Kidney (tissue), 14 donors: ENCODE results near the gene APOL1. TPM values are rescaled to one million over a fixed set of nuclear protein-coding genes. Genes with fewer than 3 reads are reported as not detected.
A peak's percentile ranks its signal among the peaks of the same experiment; 100 is the strongest.

Source experiments
- DNase-seq, 5 donors: peaks; one replicate each; pipeline ENCODE4 v3.0.0-alpha.2; 2013 to 2020
- FAIRE-seq: peaks from 2 replicates; lab custom pipeline; 2012; peaks lifted over from hg19 to GRCh38; lab: Jason Lieb, UNC
- H3K27ac ChIP-seq, 2 donors: one replicate each; pipeline ENCODE4 v1.7.0; 2013; ENCODE audit warnings: low read depth in 2 of 2, low read length in 2 of 2, inconsistent platforms in 1 of 2
- H3K27me3 ChIP-seq: one replicate; pipeline ENCODE4 v1.7.1; 2013; ENCODE audit warnings: low read length, inconsistent platforms; ENCODE audit not compliant: control insufficient read depth, insufficient read depth
- H3K36me3 ChIP-seq, 3 donors: one replicate each; pipeline versions ENCODE4 v1.7.0 to v1.7.1; 2013; ENCODE audit warnings: low read length in 3 of 3, control low read depth in 1 of 3, inconsistent platforms in 1 of 3; ENCODE audit not compliant: insufficient read depth in 3 of 3, control insufficient read depth in 2 of 3
- H3K4me1 ChIP-seq, 3 donors: one replicate each; pipeline versions ENCODE4 v1.7.0 to v1.7.1; 2013; ENCODE audit warnings: low read length in 3 of 3, inconsistent platforms in 1 of 3, low read depth in 1 of 3; ENCODE audit not compliant: control insufficient read depth in 2 of 3, insufficient read depth in 2 of 3
- H3K4me3 ChIP-seq, 3 donors: one replicate each; pipeline versions ENCODE4 v1.7.0 to v1.8.1; 2013; ENCODE audit warnings: low read length in 3 of 3, control low read depth in 1 of 3, inconsistent platforms in 1 of 3
- H3K9ac ChIP-seq, 3 donors: one replicate each; pipeline versions ENCODE4 v1.7.0 to v1.7.1; 2013; ENCODE audit warnings: low read length in 3 of 3, control low read depth in 1 of 3, inconsistent platforms in 1 of 3
- H3K9me3 ChIP-seq, 3 donors: one replicate each; pipeline versions ENCODE4 v1.7.0 to v1.7.1; 2013; ENCODE audit warnings: low read length in 3 of 3, control low read depth in 1 of 3, inconsistent platforms in 1 of 3; ENCODE audit not compliant: control insufficient read depth in 2 of 3, insufficient read depth in 1 of 3
- intact Hi-C: fragments of 100-400 bp; cut with DNase I; formaldehyde crosslinking; loops from one replicate; pipeline ENCODE4 v1.11.1; 2022
- polyA plus RNA-seq: library from polyadenylated mRNA; stranded (reverse); fragments of 350-450 nt; fragmentation: Illumina TruSeq; extraction: RNeasy Lipid Tissue Mini Kit (QIAGEN cat#74804); gene quantifications from one replicate; pipeline ENCODE4 v1.2.3, GENCODE V29; 2014; ENCODE audit warnings: low read depth, low replicate concordance; ENCODE audit not compliant: insufficient read depth
- total RNA-seq: library from RNA; stranded (reverse); fragmentation: NEBNext Ultra II Directional; extraction: Animal tissue kit (Norgen Biotek cat#: 25700); gene quantifications from one replicate; pipeline ENCODE4 v1.2.1, GENCODE V29; 2021
- TF ChIP-seq, protein P1 (sequence below): IDR thresholded peaks from 3 replicates; pipeline ENCODE4 v1.5.1; 2012; ENCODE audit warnings: mild to moderate bottlenecking, moderate library complexity, borderline replicate concordance; ENCODE audit not compliant: insufficient read depth; ENCODE audit errors: extremely low read depth
- donor health status: control.
- donor health status: control.
- donor health status: control.
- donor health status: control.
- donor health status: control.
- donor health status: DM: yes; HTN: yes; CAD: no.
- donor health status: Normal renal cell carcinoma (clear cell type).

The APOL1 gene
- total and polyA plus RNA-seq, 2 donors from 2014 or later, result 51.8 to 160 TPM

DNA sequence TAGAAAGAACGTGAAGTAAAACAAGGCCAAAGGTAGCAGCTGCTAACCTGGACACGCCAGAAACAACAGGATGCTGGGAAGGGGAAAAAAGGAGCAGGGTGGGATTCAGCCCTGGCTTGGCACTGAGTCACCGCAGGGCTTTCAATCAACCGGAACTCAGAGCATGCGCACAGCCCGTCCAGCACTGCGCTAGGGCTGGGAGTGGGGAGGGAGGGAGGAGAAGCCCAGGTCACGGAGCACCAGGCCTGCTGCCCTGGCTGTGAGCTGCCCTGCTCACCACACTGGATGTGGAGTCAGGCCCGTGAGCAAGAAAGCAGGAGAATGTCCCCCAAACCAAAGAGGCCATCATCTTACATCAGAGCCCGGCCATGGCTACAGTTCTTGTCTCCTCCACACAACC, 51.5 kb downstream of the APOL1 start:
- TF ChIP-seq, protein P1, sequence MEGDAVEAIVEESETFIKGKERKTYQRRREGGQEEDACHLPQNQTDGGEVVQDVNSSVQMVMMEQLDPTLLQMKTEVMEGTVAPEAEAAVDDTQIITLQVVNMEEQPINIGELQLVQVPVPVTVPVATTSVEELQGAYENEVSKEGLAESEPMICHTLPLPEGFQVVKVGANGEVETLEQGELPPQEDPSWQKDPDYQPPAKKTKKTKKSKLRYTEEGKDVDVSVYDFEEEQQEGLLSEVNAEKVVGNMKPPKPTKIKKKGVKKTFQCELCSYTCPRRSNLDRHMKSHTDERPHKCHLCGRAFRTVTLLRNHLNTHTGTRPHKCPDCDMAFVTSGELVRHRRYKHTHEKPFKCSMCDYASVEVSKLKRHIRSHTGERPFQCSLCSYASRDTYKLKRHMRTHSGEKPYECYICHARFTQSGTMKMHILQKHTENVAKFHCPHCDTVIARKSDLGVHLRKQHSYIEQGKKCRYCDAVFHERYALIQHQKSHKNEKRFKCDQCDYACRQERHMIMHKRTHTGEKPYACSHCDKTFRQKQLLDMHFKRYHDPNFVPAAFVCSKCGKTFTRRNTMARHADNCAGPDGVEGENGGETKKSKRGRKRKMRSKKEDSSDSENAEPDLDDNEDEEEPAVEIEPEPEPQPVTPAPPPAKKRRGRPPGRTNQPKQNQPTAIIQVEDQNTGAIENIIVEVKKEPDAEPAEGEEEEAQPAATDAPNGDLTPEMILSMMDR, result no peak
- H3K4me3 ChIP-seq, result no peak overlapping the region
- no peak overlapping the region for H3K9ac ChIP-seq
- no peak overlapping the region for H3K27ac ChIP-seq
- intact Hi-C loops, result loop anchor here (10.0 kb wide), 1 partner anchor 170 kb away; no protein-coding TSS in a partner anchor
- H3K4me1 ChIP-seq, result no peaks in the 10 kb centered on the region
- DNase-seq (peak in 1 of 5 donors; percentile 77), FAIRE-seq (no peak)
- H3K27me3 ChIP-seq, result no peaks in the 10 kb centered on the region
- H3K36me3 ChIP-seq, result peaks cover 12 to 94% (median 74%) of the 10 kb centered on the region in 3 donors
- no peaks in the 10 kb centered on the region for H3K9me3 ChIP-seq

DNA sequence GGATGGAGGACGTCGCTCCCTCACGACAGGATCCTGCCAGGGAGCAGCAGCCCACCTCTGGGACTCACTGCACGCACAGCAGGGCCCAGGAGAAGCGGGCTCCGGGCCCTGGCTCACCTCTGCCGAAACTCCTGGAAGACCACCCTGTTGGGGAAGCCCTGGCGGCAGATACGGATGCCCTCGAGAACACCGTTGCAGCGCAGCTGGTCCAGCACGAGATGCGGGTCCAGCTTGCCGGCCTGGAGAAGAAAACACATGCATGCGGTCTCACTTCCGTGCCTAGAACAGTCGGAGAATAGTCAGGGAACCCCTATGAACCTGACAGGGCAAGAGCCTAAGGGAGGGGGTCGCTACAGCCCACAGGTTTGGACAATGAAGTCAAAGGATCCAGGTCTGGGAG, 52.9 kb downstream of the APOL1 start:
- Histone ChIP-seq H3K4me3 (no peak overlapping the region), H3K27me3 (no peaks in the 10 kb centered on the region), H3K4me1 (no peaks in the 10 kb centered on the region), H3K9me3 (no peaks in the 10 kb centered on the region), H3K9ac (no peak overlapping the region), H3K36me3 (peaks cover 11 to 89% (median 67%) of the 10 kb centered on the region in 3 donors), H3K27ac (no peak overlapping the region)
- FAIRE-seq (no peak), DNase-seq (no peak)
- TF ChIP-seq, protein P1, result no peak
- intact Hi-C loops, result loop anchor here (10.0 kb wide), 1 partner anchor 169 kb away; no protein-coding TSS in a partner anchor

DNA sequence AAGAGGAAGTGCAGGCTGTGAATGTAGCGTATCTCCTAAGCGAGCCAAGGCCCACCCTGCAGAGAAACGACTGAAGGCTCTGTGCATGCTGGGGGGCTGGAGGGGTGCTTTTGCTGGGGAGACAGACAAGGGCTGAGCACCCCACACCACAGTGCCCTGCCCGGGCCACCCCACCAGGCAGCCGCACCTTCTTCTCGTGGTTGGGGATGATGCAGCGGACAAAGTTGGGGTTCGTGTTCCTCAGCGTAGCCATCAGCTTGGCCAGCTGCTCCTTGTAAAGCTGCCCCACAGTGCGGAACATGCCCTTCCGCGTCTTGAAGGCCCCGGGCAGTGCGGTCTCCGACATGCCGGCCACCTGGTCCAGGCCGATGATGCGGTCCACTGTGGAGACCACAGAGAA, 53.3 kb downstream of the APOL1 start:
- peaks cover 13 to 89% (median 66%) of the 10 kb centered on the region in 3 donors for H3K36me3 ChIP-seq
- DNase-seq (no peak), FAIRE-seq (no peak)
- H3K27me3 ChIP-seq, result no peaks in the 10 kb centered on the region
- no peaks in the 10 kb centered on the region for H3K4me1 ChIP-seq
- TF ChIP-seq, protein P1, result no peak
- no peaks in the 10 kb centered on the region for H3K9me3 ChIP-seq
- H3K4me3 ChIP-seq, result no peak overlapping the region
- intact Hi-C loops, result loop anchor here (10.0 kb wide), 1 partner anchor 169 kb away; no protein-coding TSS in a partner anchor
- no peak overlapping the region for H3K27ac ChIP-seq
- no peak overlapping the region for H3K9ac ChIP-seq

DNA sequence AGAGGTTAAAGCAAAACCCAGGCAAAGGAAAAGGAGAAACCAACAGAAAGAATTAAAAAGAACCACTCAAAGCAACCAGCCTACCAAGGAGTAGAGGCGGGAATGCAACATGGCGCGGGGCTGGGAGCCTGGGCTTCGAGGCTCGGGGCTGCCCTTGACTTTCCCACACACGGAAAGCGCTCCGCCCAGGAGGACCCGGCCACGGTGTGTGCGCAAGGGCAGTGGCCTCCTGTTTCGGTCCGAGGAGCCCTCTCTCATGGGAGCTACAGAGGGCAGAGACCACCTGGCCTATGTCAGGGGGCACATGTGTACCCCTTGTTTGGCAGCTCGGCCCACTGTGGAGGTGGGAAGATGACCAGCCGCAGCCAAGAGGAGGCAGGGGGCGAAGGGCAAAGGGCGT, 55.9 kb downstream of the APOL1 start:
- H3K36me3 ChIP-seq, result peaks cover 13 to 85% (median 62%) of the 10 kb centered on the region in 3 donors
- H3K9me3 ChIP-seq, result no peaks in the 10 kb centered on the region
- no peaks in the 10 kb centered on the region for H3K27me3 ChIP-seq
- no peak overlapping the region for H3K9ac ChIP-seq
- FAIRE-seq (no peak), DNase-seq (no peak)
- TF ChIP-seq, protein P1, result no peak
- intact Hi-C loops, result loop anchor here (10.0 kb wide), 1 partner anchor 166 kb away; no protein-coding TSS in a partner anchor
- H3K4me3 ChIP-seq, result no peak overlapping the region
- H3K27ac ChIP-seq, result no peak overlapping the region
- H3K4me1 ChIP-seq, result no peaks in the 10 kb centered on the region
